GM18499 (cell line): Measurements from ENCODE around the gene DIDO1.

Experiments
- ATAC-seq: cut with Tn5 transposase; IDR thresholded peaks from one replicate; pipeline ENCODE4 v1.9.1; 2021; ENCODE audit warnings: moderate number of reproducible peaks; ENCODE audit not compliant: insufficient read depth, unreplicated experiment

DIDO1 gene

GRCh38 chr20:62926229-62927127, at the start of gene DIDO1:
Gene DIDO1 (minus strand): TSS chr20:62926505.
- peak; percentile 61 for ATAC-seq

- ATAC-seq = no peak
These were observed 49.0 kb upstream of the DIDO1 start for GRCh38 chr20:62975251-62975760.

DNA sequence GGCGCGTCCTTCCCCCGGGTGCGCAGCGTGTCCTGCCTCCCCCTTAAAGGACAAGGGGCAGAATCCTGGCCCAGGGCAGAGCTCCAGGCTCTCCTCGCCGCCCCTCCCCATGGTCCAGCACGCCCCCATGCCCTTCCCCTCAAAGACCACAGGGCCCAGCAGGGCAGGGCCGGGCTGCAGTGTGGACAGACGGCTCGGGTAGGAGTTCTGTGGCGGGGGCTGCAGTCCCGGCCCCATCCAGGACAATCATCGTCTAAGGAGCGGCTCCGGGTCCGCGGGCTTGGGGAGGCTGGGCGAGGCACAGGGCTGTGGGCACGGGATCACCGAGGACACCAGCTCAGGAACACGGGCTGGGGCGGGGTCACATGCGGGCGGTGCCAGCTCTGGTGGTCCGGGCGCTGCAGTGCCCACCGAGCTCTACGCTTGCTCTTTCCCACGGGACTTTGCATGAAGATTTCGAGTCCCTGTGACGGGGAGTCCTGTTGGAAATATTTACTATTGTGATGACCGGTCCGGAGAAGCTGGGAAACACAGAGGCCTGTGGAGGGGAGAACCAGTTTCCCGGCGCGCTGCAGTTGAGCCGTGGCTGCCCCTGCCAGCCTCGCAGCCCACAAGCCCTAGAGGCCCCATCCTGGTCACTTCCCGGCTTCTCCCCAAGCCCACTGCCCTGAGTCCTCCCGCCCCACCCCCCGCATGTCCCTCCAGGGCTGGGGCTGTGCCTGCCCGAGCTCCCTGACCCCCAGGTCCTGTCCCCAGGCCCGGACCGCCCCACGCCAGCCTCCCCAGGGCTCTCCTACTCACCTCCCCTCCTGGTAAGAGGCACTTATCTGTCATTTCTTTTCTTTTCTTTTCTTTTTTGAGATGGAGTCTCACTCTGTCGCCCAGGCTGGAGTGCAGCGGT, 46.8 kb upstream of the DIDO1 start:
- ATAC-seq = no peak

DNA sequence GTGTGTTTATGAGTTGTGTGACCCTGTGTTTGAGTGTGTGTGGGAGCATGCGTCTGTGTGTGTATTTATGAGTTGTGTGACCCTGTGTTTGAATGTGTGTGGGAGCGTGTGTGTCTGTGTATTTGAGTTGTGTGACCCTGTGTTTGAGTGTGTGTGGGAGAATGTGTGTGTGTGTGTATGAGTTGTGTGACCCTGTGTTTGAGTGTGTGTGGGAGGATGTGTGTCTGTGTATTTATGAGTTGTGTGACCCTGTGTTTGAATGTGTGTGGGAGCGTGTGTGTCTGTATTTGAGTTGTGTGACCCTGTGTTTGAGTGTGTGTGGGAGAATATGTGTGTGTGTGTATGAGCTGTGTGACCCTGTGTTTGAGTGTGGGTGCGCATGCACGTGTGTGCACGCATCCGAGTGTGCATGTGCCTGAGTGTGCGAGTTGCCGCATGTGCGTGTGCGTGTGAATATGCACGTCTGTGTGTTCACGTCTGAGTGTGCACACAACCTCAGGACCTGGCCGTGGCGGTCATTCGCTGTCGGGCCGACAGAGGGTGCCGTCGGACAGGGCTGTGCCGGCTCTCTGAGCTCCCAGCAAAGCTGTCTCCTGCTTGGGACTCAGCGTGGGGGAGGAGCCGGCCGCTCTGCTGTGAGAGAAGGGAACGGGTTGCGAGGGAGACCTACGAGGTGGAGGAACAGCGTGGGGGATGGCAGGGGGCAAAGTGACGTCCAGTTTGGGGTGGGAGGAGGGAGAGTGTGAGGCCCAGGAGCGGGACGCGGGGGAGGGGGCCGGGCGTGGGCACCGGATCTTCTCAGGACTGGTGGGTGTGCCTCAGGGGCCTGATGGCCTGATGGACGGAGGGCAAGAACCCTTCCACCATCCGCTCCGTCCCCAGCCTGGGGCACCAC, 45.9 kb upstream of the DIDO1 start:
- ATAC-seq = no peak

- ATAC-seq = no peak
These were observed 45.1 kb upstream of the DIDO1 start for GRCh38 chr20:62971211-62971949.

DNA sequence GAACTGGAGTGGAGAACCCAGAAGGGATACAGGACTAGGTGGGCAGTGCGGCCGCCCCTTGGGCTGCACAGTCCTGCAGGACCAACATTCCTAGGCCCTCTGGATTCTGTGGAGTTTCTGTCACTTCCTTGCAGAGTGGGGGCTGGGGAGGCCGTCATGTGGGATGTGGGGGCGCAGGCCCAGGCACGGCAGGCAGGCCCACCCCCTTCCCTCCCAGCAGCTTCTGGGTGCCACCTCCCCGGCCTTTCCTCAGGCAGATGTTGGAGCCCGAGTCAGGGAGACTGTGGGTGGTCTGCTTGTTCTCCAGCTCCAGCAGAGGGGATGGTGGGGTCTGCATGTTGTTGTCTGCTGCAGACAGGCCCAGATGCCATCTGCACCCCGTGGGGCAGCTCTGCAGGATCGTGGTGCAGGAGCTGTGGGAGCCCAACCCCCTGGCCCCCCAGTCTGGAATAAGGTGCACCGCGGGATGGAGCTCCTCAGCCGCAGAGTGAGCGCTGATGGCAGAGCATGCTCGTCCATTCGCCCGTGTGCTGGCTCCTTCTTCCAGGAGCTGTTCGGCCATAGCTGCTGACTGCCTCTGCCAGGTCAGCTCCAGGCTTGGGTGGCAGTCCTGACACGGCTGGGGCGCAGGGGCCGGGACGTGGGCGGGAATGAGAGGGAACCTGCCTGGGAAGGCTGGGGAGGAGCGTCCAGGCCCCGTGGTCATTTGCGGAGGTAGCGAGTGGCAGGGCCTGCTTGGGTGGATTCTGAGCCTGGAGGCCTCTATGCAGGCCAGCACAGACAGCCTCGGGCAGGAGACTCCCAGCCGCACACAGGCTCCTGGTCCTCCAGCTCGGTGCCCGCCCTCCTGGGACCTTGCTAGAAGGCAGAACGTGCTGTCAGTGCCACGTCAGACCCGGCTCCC, 44.3 kb upstream of the DIDO1 start:
- ATAC-seq = no peak

DNA sequence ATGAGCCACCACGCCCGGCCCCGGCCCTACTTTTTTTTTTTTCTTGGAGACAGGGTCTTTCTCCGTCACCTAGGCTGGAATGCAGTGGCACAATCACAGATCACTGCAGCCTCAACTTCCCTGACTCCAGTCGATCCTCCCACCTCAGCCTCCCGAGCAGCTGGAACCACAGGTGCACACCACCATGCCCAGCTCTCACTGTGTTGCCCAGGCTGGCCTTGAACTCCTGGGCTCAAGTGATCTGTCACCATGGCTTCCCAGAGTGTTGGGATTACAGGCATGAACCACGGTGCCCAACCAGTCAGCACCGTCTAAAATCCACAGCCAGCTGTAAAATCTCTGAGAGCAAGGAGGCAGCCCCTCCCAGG, 43.6 kb upstream of the DIDO1 start:
- ATAC-seq = no peak

- ATAC-seq = no peak
These were observed 43.0 kb upstream of the DIDO1 start for GRCh38 chr20:62969179-62969760.

- ATAC-seq = no peak
These were observed 42.3 kb upstream of the DIDO1 start for GRCh38 chr20:62968378-62969178.

DNA sequence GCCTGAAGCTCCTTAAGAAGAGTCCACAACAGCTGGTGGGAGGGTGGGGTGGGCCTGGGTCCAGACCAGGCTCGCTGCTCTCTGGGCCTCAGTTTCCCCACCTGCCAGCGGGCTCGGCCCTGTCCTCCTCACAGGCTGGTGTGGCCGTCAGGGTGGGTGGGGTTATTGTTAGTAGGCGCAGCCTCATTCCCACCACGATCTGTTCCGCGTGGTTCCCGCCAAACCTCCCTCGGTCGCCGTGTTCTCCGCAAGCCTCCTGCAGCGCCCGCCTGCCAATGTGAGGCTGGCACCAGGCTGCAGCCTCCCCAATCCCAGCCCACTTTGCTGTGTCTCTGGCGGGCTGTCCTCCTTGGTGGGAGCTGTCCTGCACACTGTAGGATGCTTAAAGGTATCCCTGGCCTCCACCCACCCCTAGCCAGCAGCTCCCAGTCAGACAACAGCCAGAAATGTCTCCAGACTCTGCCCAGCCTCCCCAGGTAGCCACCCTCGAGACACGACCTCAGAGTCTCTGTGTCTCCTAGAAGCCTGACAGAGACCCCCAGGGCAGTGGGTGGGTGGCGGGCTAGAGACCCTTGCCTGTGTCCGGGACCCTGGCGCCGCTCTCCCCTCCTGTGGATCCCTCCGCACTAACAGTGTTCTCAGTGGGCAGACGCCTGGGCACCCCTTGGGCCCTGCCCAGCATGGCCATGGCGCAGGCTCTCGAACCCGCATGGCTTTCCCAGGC, 41.5 kb upstream of the DIDO1 start:
- ATAC-seq = no peak

- ATAC-seq = no peak
These were observed 40.8 kb upstream of the DIDO1 start for GRCh38 chr20:62967149-62967501.

- ATAC-seq = no peak
These were observed 40.2 kb upstream of the DIDO1 start for GRCh38 chr20:62966212-62967148.

GRCh38 chr20:62965363-62965771, 39.1 kb upstream of the DIDO1 start:
- ATAC-seq = no peak

GRCh38 chr20:62964700-62965099, 38.4 kb upstream of the DIDO1 start:
- no peak for ATAC-seq

GRCh38 chr20:62963614-62964397, 37.5 kb upstream of the DIDO1 start:
- ATAC-seq = no peak
